MG63 (cell line): ENCODE data around the gene DEPDC1. TPM values are rescaled to one million over a fixed set of nuclear protein-coding genes. Genes with fewer than 3 reads are reported as not detected.
"Not testable (repeated sequence)": the region's sequence is repeated elsewhere in the genome, so short reads cannot be mapped to it uniquely, and the experiment has no call there.

Experiments used
- DNase-seq: peaks from one replicate; pipeline ENCODE4 v3.0.0-alpha.2; 2020
- H3K27me3 ChIP-seq: fragments of 250-450 bp; sonication (Bioruptor Pico); 2 replicates; pipeline ENCODE4 v1.5.1; 2020; ENCODE audit warnings: mild to moderate bottlenecking, moderate library complexity
- H3K36me3 ChIP-seq: fragments of 250-450 bp; sonication (Bioruptor Pico); 2 replicates; pipeline ENCODE4 v1.5.1; 2020; ENCODE audit warnings: mild to moderate bottlenecking, moderate library complexity
- H3K4me3 ChIP-seq: fragments of 250-450 bp; sonication (Bioruptor Pico); 2 replicates; pipeline ENCODE4 v1.5.1; 2020; ENCODE audit warnings: mild to moderate bottlenecking, moderate library complexity
- H3K9me3 ChIP-seq: fragments of 250-450 bp; sonication (Bioruptor Pico); 2 replicates; pipeline ENCODE4 v1.5.1; 2020; ENCODE audit warnings: mild to moderate bottlenecking, moderate library complexity
- total RNA-seq: library from RNA; depleted of rRNA; stranded (reverse); fragments of >200 nt; shearing (Covaris generic); gene quantifications from 2 replicates; pipeline ENCODE4 v1.2.3, GENCODE V29; 2014; ENCODE audit warnings: low replicate concordance

Gene DEPDC1
- total RNA-seq, 1 experiment from 2014 or later, result 36.5 TPM

- H3K27me3 ChIP-seq, result no peaks in the 10 kb centered on the region
- no peak overlapping the region for H3K4me3 ChIP-seq
- H3K36me3 ChIP-seq, result peaks cover 81% of the 10 kb centered on the region
- DNase-seq, result no peak
- H3K9me3 ChIP-seq, result no peaks in the 10 kb centered on the region
Measured at GRCh38 chr1:68490046-68490651, 6.7 kb downstream of the DEPDC1 start.

DNA sequence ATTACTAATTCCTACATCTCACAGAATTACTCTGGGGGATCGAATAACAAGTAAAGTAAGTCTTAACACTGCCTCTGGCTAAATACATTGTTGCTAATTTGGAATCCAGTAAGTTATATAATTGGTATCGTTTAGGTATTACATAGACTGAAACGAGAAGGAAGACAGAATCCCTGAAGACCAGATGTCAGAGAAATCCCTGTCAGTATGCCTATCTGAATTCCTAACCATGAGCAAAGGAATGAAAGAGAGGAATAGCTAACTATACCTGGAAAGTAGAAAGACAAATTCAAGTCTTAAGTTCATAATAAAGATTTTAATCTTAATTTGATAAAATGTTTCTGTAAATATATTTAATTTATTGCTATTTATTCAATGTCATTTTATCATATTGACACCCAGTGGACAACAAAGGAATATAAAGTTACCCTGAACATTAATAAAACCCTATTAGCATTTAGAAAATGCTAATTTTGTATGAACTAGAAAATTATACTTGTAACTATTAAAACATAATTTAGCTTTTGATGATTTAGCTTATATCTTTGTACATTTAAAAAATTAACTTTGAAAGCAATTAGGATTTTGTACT, 11.4 kb downstream of the DEPDC1 start:
- H3K27me3 ChIP-seq, result no peaks in the 10 kb centered on the region
- H3K9me3 ChIP-seq, result no peaks in the 10 kb centered on the region
- H3K36me3 ChIP-seq, result peaks cover 81% of the 10 kb centered on the region
- no peak overlapping the region for H3K4me3 ChIP-seq
- DNase-seq, result no peak

DNA sequence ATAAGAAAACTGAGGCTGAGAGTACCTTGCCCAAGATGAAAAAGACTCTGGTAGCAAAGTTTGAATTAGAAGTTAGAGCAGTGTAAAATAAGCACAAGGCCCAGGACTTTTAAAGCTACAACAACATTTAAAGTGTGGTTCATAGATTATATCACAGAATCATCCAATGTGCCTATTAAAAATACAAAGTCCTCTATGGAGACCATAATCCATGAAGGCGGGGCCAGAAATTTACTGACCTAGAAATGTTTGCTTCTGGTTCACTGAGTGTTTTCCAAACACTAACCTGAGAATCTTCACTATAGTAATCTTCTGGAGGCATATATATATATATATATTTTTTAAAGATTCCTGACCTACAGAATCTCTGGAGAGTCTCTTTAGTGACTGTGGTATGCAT, 12.3 kb downstream of the DEPDC1 start:
- Histone ChIP-seq H3K9me3 (no peaks in the 10 kb centered on the region), H3K27me3 (no peaks in the 10 kb centered on the region), H3K36me3 (peaks cover 84% of the 10 kb centered on the region), H3K4me3 (no peak overlapping the region)
- DNase-seq, result no peak

- H3K27me3 ChIP-seq, result no peaks in the 10 kb centered on the region
- DNase-seq, result peak; percentile 8
- no peaks in the 10 kb centered on the region for H3K9me3 ChIP-seq
- peaks cover 89% of the 10 kb centered on the region for H3K36me3 ChIP-seq
- H3K4me3 ChIP-seq, result no peak overlapping the region
Measured at GRCh38 chr1:68481041-68481440, 15.8 kb downstream of the DEPDC1 start.

- Histone ChIP-seq H3K36me3 (peaks cover 91% of the 10 kb centered on the region), H3K4me3 (no peak overlapping the region), H3K27me3 (no peaks in the 10 kb centered on the region), H3K9me3 (no peaks in the 10 kb centered on the region)
- no peak for DNase-seq
Measured at GRCh38 chr1:68479501-68479900, 17.4 kb downstream of the DEPDC1 start.

- no peak for DNase-seq
- Histone ChIP-seq H3K36me3 (peaks cover 89% of the 10 kb centered on the region), H3K9me3 (no peaks in the 10 kb centered on the region), H3K4me3 (no peak overlapping the region), H3K27me3 (no peaks in the 10 kb centered on the region)
Measured at GRCh38 chr1:68478662-68479061, 18.2 kb downstream of the DEPDC1 start.

- H3K4me3 ChIP-seq, H3K27me3 ChIP-seq, DNase-seq, H3K9me3 ChIP-seq: not testable (repeated sequence)
- peaks cover 70% of the 10 kb centered on the region for H3K36me3 ChIP-seq
Measured at GRCh38 chr1:68476626-68477025, 20.3 kb downstream of the DEPDC1 start.

- DNase-seq, result no peak
- H3K36me3 ChIP-seq, result peaks cover 35% of the 10 kb centered on the region
- no peaks in the 10 kb centered on the region for H3K27me3 ChIP-seq
- no peaks in the 10 kb centered on the region for H3K9me3 ChIP-seq
- no peak overlapping the region for H3K4me3 ChIP-seq
Measured at GRCh38 chr1:68473060-68473459, 23.8 kb downstream of the DEPDC1 start.

DNA sequence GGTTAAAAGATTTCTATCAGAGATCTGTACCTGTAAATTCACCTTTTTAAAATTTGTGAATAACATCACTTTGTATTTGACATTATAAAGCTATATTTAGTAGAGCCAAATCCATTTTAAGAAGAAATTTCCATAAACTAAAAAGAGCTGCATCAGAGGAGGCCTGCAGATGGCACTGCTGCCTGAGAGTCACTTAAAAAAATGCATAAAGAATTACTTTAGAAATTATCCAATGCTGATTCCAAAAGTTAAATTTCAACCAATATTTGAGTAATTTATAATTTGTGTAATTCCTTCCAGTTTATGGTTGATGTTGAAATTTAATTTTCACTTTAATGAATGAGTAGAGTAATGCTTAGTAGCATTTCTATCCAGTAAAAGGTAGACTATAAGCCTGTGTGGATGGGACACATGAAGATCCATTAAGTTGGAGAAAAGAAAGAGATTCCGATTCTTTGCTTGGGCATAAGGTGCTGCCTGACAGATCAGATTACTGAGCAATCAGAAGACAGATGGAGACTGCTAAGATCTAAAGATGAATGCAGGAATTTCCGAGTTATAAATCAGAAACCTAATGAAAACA, 26.4 kb downstream of the DEPDC1 start:
- Histone ChIP-seq H3K4me3 (no peak overlapping the region), H3K9me3 (no peaks in the 10 kb centered on the region), H3K36me3 (peaks cover 12% of the 10 kb centered on the region), H3K27me3 (no peaks in the 10 kb centered on the region)
- DNase-seq, result no peak

DNA sequence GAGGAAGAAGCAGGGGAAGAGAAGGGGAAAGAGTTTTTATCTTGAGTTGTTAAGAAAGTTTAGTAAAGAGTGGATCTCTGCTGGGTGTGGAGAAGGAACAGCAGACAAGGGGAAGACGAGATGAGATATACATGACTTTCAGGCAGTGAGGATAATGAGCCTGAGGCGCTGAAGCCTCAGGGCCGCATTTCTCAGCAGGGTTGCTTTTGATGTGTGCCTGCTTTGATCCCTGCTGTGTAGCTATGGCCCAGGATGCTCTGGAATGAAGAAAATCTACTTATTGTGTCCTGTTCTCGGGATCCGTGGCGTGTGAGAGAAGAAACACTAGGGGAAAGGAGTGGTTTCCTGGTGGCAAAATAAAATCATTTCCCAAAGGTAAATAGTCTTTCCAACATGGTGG, 32.0 kb downstream of the DEPDC1 start:
- no peak for DNase-seq
- H3K4me3 ChIP-seq, result no peak overlapping the region
- H3K36me3 ChIP-seq, result no peaks in the 10 kb centered on the region
- no peaks in the 10 kb centered on the region for H3K27me3 ChIP-seq
- H3K9me3 ChIP-seq, result no peaks in the 10 kb centered on the region

GRCh38 chr1:68460935-68461334, 35.9 kb downstream of the DEPDC1 start:
- DNase-seq, result no peak
- Histone ChIP-seq H3K4me3 (no peak overlapping the region), H3K9me3 (no peaks in the 10 kb centered on the region), H3K36me3 (no peaks in the 10 kb centered on the region), H3K27me3 (no peaks in the 10 kb centered on the region)

- no peaks in the 10 kb centered on the region for H3K36me3 ChIP-seq
- no peak for DNase-seq
Measured at GRCh38 chr1:68459796-68460195, 37.1 kb downstream of the DEPDC1 start.

GRCh38 chr1:68459091-68459490, 37.8 kb downstream of the DEPDC1 start:
- no peak for DNase-seq
- H3K9me3 ChIP-seq, result no peaks in the 10 kb centered on the region
- no peaks in the 10 kb centered on the region for H3K36me3 ChIP-seq
- H3K4me3 ChIP-seq, result no peak overlapping the region
- no peaks in the 10 kb centered on the region for H3K27me3 ChIP-seq

More at GRCh38 chr1:68459796-68460195, 37.1 kb downstream of the DEPDC1 start:
- Histone ChIP-seq H3K27me3 (no peaks in the 10 kb centered on the region), H3K4me3 (no peak overlapping the region), H3K9me3 (no peaks in the 10 kb centered on the region)

GRCh38 chr1:68456202-68456601, 40.7 kb downstream of the DEPDC1 start:
- Histone ChIP-seq H3K4me3 (no peak overlapping the region), H3K9me3 (no peaks in the 10 kb centered on the region), H3K27me3 (no peaks in the 10 kb centered on the region), H3K36me3 (no peaks in the 10 kb centered on the region)
- no peak for DNase-seq

GRCh38 chr1:68454534-68454933, 42.3 kb downstream of the DEPDC1 start:
- no peaks in the 10 kb centered on the region for H3K36me3 ChIP-seq
- H3K4me3 ChIP-seq, result no peak overlapping the region
- no peaks in the 10 kb centered on the region for H3K27me3 ChIP-seq
- DNase-seq, result no peak
- H3K9me3 ChIP-seq, result no peaks in the 10 kb centered on the region

DNA sequence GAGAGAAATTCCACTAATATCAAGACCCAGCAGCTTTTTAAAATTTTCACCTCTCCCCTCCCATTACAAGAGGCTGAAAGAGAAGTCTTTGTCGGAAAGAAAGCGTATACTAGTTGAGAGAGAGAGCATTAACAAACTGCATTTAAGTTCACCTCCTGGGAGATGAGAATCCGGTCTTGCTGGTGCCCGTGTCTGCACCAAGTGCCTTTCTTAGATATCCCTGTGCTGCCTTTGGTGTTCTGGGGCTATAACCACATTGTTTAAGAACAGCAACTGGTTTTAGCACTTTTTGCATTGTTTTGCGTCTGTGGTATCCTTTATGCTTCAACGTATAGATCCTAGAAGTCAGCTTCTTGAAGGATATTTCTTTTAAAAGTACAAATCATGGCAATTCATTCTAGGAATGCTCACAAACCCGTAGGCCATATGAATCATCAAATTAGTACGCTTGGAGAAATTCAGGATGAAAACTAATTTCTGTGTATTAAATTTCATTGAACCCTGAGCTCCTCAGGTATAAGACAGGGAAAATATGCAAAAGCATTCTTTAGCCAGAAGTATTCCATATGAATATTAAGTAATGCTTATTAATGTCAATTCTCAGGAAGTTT, 43.7 kb downstream of the DEPDC1 start:
- Histone ChIP-seq H3K27me3 (no peaks in the 10 kb centered on the region), H3K4me3 (no peak overlapping the region), H3K9me3 (no peaks in the 10 kb centered on the region), H3K36me3 (no peaks in the 10 kb centered on the region)
- DNase-seq, result no peak

GRCh38 chr1:68449901-68450300, 47.0 kb downstream of the DEPDC1 start, which contains the start of gene RPE65:
Gene RPE65 (minus strand): TSS chr1:68449954. CDS start chr1:68449905, 49 bp downstream.
- no peaks in the 10 kb centered on the region for H3K27me3 ChIP-seq
- no peak for DNase-seq
- H3K9me3 ChIP-seq, result no peaks in the 10 kb centered on the region
- no peaks in the 10 kb centered on the region for H3K36me3 ChIP-seq
- H3K4me3 ChIP-seq, result no peak within 1 kb of the TSS

DNA sequence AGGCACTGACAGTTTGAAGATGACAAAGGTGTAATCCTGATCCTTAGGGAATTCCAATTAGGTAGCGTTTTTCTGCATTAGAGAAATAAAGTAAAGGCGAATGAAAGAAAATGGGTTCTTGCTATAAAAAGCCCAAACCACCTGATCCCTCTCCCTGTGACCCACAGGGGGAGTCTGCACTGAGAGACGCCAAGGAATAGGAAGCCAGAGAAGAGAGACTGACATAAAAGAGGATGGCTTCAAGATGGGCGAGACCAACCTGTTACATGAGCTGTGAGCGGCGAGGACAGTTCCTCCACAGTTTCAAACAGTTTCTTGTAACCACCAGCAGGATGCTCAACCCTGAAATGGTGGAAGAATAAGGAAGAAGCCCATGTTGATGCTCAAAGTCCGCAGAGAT, 48.5 kb downstream of the DEPDC1 start:
- Histone ChIP-seq H3K27me3 (no peaks in the 10 kb centered on the region), H3K4me3 (no peak overlapping the region), H3K36me3 (no peaks in the 10 kb centered on the region), H3K9me3 (no peaks in the 10 kb centered on the region)
- no peak for DNase-seq
